Kidney epithelial cell (primary cell): ENCODE data around the gene CNOT10. TPM values are rescaled to one million over a fixed set of nuclear protein-coding genes. Genes with fewer than 3 reads are reported as not detected.

ENCODE experiments used
- DNase-seq: peaks from one replicate; pipeline ENCODE4 v3.0.0-alpha.2; 2010; ENCODE audit warnings: low read depth
- H3K27me3 ChIP-seq: 2 replicates; pipeline ENCODE4 v1.6.0; 2011; ENCODE audit warnings: low read length; ENCODE audit not compliant: control insufficient read depth, insufficient read depth
- H3K36me3 ChIP-seq: 2 replicates; pipeline ENCODE4 v1.5.1; 2011; ENCODE audit warnings: low read length; ENCODE audit not compliant: control insufficient read depth, insufficient read depth
- H3K4me3 ChIP-seq: 2 replicates; pipeline ENCODE4 v1.5.1; 2011; ENCODE audit warnings: low read depth, mild to moderate bottlenecking, control low read depth, low read length
- CTCF ChIP-seq: IDR thresholded peaks from 2 replicates; pipeline ENCODE4 v1.5.1; 2011; ENCODE audit warnings: mild to moderate bottlenecking, moderate library complexity, low read length, control low read depth, inconsistent platforms; ENCODE audit not compliant: insufficient read depth, poor library complexity, severe bottlenecking
- total RNA-seq: library from RNA; depleted of rRNA; stranded (reverse); fragments of >200 nt; gene quantifications from 2 replicates; pipeline ENCODE4 v1.2.3, GENCODE V29; 2015

Gene CNOT10
- total RNA-seq, 1 donor from 2014 or later, result 24.6 TPM

GRCh38 chr3:32698506-32698905 lies 13.5 kb downstream of the CNOT10 start:
- Histone ChIP-seq H3K4me3 (no peak overlapping the region), H3K36me3 (no peaks in the 10 kb centered on the region), H3K27me3 (no peaks in the 10 kb centered on the region)
- DNase-seq, result no peak
- TF ChIP-seq CTCF, result no peak

GRCh38 chr3:32699429-32699828 lies 14.4 kb downstream of the CNOT10 start:
- H3K36me3 ChIP-seq, result no peaks in the 10 kb centered on the region
- no peak overlapping the region for H3K4me3 ChIP-seq
- no peaks in the 10 kb centered on the region for H3K27me3 ChIP-seq
- TF ChIP-seq CTCF, result no peak
- DNase-seq, result no peak

- no peaks in the 10 kb centered on the region for H3K36me3 ChIP-seq
- H3K4me3 ChIP-seq, result no peak overlapping the region
- TF ChIP-seq CTCF, result no peak
- H3K27me3 ChIP-seq, result no peaks in the 10 kb centered on the region
- no peak for DNase-seq
Measured at GRCh38 chr3:32700244-32700643, 15.3 kb downstream of the CNOT10 start.

GRCh38 chr3:32703491-32703972 lies 18.5 kb downstream of the CNOT10 start:
- no peak for TF ChIP-seq CTCF
- H3K4me3 ChIP-seq, result no peak overlapping the region
- no peak for DNase-seq
- H3K36me3 ChIP-seq, result no peaks in the 10 kb centered on the region
- H3K27me3 ChIP-seq, result no peaks in the 10 kb centered on the region

- DNase-seq, result no peak
- TF ChIP-seq CTCF, result no peak
- H3K4me3 ChIP-seq, result no peak overlapping the region
- no peaks in the 10 kb centered on the region for H3K27me3 ChIP-seq
- no peaks in the 10 kb centered on the region for H3K36me3 ChIP-seq
Measured at GRCh38 chr3:32705232-32705631, 20.2 kb downstream of the CNOT10 start.

- TF ChIP-seq CTCF, result no peak
- no peaks in the 10 kb centered on the region for H3K27me3 ChIP-seq
- H3K36me3 ChIP-seq, result no peaks in the 10 kb centered on the region
- DNase-seq, result no peak
- no peak overlapping the region for H3K4me3 ChIP-seq
Measured at GRCh38 chr3:32706348-32707025, 21.5 kb downstream of the CNOT10 start.
